ENCODE measurements around the gene CPVL. TPM values are rescaled to one million over a fixed set of nuclear protein-coding genes. Genes with fewer than 3 reads are reported as not detected.

The CPVL gene
- total RNA-seq, 2 donors from 2014 or later = 32.4 to 53.3 TPM

- WGBS, 2 experiments (ENCODE audit: insufficient coverage in 1 of 2, insufficient read length in 1 of 2) = 100% methylated on average over 1 to 2 of the region's 2 CpGs
- H3K27me3 ChIP-seq (ENCODE audit: control insufficient read depth, insufficient read depth, low read length, poor library complexity, severe bottlenecking) = no peaks in the 10 kb centered on the region
- no peak overlapping the region for H3K9ac ChIP-seq (ENCODE audit: extremely low read depth, low read length, poor library complexity, severe bottlenecking)
- no peaks in the 10 kb centered on the region for H3K4me1 ChIP-seq (ENCODE audit: control insufficient read depth, insufficient read depth, low read length)
- H3K4me1 Mint-ChIP-seq = no peaks in the 10 kb centered on the region
- peaks cover 36% of the 10 kb centered on the region for H3K9me3 ChIP-seq (ENCODE audit: control insufficient read depth, low read length)
- no peaks in the 10 kb centered on the region for H3K27me3 Mint-ChIP-seq (ENCODE audit: insufficient read depth)
- H3K27ac ChIP-seq (ENCODE audit: low read depth, low read length) = no peak overlapping the region
- H3K27ac Mint-ChIP-seq = no peak overlapping the region
- peaks cover 18% of the 10 kb centered on the region for H3K36me3 Mint-ChIP-seq (ENCODE audit: low read depth)
- H3K36me3 ChIP-seq (ENCODE audit: control insufficient read depth, insufficient read depth, low read length) = no peaks in the 10 kb centered on the region
- no peak for TF ChIP-seq CTCF (conservative IDR thresholded peaks at IDR 0.05)
- no peak overlapping the region for H3K4me3 Mint-ChIP-seq
- no peak for DNase-seq
- H3K9me3 Mint-ChIP-seq = peaks cover 33% of the 10 kb centered on the region
- no peak overlapping the region for H3K4me3 ChIP-seq (ENCODE audit: low read length)
Observed at GRCh38 chr7:29007127-29007526, 139.2 kb downstream of the CPVL start.

GRCh38 chr7:29005829-29006228 lies 140.5 kb downstream of the CPVL start:
- no peak overlapping the region for H3K9ac ChIP-seq (ENCODE audit: extremely low read depth, low read length, poor library complexity, severe bottlenecking)
- Mint-ChIP-seq H3K36me3 (ENCODE audit: low read depth) (peaks cover 18% of the 10 kb centered on the region), H3K4me1 (peaks cover 4% of the 10 kb centered on the region), H3K4me3 (no peak overlapping the region), H3K27me3 (ENCODE audit: insufficient read depth) (no peaks in the 10 kb centered on the region), H3K9me3 (peaks cover 33% of the 10 kb centered on the region), H3K27ac (no peak overlapping the region)
- H3K4me3 ChIP-seq (ENCODE audit: low read length) = no peak overlapping the region
- DNase-seq = no peak
- H3K36me3 ChIP-seq (ENCODE audit: control insufficient read depth, insufficient read depth, low read length) = no peaks in the 10 kb centered on the region
- no peak for TF ChIP-seq CTCF (conservative IDR thresholded peaks at IDR 0.05)
- peaks cover 36% of the 10 kb centered on the region for H3K9me3 ChIP-seq (ENCODE audit: control insufficient read depth, low read length)
- H3K4me1 ChIP-seq (ENCODE audit: control insufficient read depth, insufficient read depth, low read length) = no peaks in the 10 kb centered on the region
- WGBS, 2 experiments (ENCODE audit: insufficient coverage in 1 of 2, insufficient read length in 1 of 2) = 94% methylated on average over 2 to 3 of the region's 3 CpGs
- no peak overlapping the region for H3K27ac ChIP-seq (ENCODE audit: low read depth, low read length)
- H3K27me3 ChIP-seq (ENCODE audit: control insufficient read depth, insufficient read depth, low read length, poor library complexity, severe bottlenecking) = no peaks in the 10 kb centered on the region

GRCh38 chr7:29005406-29005805 lies 140.9 kb downstream of the CPVL start:
- H3K9me3 ChIP-seq (ENCODE audit: control insufficient read depth, low read length) = peaks cover 36% of the 10 kb centered on the region
- H3K27ac ChIP-seq (ENCODE audit: low read depth, low read length) = no peak overlapping the region
- no peak overlapping the region for H3K27ac Mint-ChIP-seq
- WGBS, 2 experiments (ENCODE audit: insufficient coverage in 1 of 2, insufficient read length in 1 of 2) = 96 to 100% methylated on average over 1 of the region's 1 CpG
- peaks cover 4% of the 10 kb centered on the region for H3K4me1 Mint-ChIP-seq
- peaks cover 33% of the 10 kb centered on the region for H3K9me3 Mint-ChIP-seq
- TF ChIP-seq CTCF (conservative IDR thresholded peaks at IDR 0.05) = no peak
- no peak for DNase-seq
- H3K9ac ChIP-seq (ENCODE audit: extremely low read depth, low read length, poor library complexity, severe bottlenecking) = no peak overlapping the region
- no peaks in the 10 kb centered on the region for H3K36me3 ChIP-seq (ENCODE audit: control insufficient read depth, insufficient read depth, low read length)
- H3K4me1 ChIP-seq (ENCODE audit: control insufficient read depth, insufficient read depth, low read length) = no peaks in the 10 kb centered on the region
- no peaks in the 10 kb centered on the region for H3K27me3 ChIP-seq (ENCODE audit: control insufficient read depth, insufficient read depth, low read length, poor library complexity, severe bottlenecking)
- H3K4me3 ChIP-seq (ENCODE audit: low read length) = no peak overlapping the region
- no peak overlapping the region for H3K4me3 Mint-ChIP-seq
- peaks cover 18% of the 10 kb centered on the region for H3K36me3 Mint-ChIP-seq (ENCODE audit: low read depth)
- no peaks in the 10 kb centered on the region for H3K27me3 Mint-ChIP-seq (ENCODE audit: insufficient read depth)
